GM12873 (cell line): ENCODE data around the gene PSMC1.

Experiments used
- TF ChIP-seq, protein P1 (sequence below): IDR thresholded peaks from 2 replicates; pipeline ENCODE4 v1.5.1; 2012; ENCODE audit warnings: low read depth, mild to moderate bottlenecking, moderate library complexity, low read length, control low read depth; ENCODE audit not compliant: insufficient read depth; ENCODE audit errors: missing control alignments

PSMC1 gene

DNA sequence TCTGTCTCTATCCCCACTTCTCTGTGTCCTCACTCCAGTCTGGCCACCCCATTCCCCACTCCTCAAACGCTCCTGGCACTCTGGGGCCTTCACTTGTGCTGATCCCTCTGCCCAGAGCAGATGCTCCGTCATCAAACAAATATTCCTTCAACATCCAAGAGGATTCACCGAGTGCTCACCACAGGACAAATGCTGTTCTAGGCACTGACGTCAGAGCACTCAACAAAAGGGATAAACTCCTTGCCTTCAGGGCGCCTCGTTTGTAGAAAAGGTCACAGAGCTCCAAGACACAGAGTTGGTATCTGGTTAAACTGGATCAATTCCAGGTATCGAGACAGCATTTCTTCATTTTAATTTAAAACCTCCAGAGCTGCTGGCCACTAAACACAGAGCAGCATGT, 35.3 kb downstream of the PSMC1 start:
- TF ChIP-seq, protein P1, sequence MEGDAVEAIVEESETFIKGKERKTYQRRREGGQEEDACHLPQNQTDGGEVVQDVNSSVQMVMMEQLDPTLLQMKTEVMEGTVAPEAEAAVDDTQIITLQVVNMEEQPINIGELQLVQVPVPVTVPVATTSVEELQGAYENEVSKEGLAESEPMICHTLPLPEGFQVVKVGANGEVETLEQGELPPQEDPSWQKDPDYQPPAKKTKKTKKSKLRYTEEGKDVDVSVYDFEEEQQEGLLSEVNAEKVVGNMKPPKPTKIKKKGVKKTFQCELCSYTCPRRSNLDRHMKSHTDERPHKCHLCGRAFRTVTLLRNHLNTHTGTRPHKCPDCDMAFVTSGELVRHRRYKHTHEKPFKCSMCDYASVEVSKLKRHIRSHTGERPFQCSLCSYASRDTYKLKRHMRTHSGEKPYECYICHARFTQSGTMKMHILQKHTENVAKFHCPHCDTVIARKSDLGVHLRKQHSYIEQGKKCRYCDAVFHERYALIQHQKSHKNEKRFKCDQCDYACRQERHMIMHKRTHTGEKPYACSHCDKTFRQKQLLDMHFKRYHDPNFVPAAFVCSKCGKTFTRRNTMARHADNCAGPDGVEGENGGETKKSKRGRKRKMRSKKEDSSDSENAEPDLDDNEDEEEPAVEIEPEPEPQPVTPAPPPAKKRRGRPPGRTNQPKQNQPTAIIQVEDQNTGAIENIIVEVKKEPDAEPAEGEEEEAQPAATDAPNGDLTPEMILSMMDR = no peak

DNA sequence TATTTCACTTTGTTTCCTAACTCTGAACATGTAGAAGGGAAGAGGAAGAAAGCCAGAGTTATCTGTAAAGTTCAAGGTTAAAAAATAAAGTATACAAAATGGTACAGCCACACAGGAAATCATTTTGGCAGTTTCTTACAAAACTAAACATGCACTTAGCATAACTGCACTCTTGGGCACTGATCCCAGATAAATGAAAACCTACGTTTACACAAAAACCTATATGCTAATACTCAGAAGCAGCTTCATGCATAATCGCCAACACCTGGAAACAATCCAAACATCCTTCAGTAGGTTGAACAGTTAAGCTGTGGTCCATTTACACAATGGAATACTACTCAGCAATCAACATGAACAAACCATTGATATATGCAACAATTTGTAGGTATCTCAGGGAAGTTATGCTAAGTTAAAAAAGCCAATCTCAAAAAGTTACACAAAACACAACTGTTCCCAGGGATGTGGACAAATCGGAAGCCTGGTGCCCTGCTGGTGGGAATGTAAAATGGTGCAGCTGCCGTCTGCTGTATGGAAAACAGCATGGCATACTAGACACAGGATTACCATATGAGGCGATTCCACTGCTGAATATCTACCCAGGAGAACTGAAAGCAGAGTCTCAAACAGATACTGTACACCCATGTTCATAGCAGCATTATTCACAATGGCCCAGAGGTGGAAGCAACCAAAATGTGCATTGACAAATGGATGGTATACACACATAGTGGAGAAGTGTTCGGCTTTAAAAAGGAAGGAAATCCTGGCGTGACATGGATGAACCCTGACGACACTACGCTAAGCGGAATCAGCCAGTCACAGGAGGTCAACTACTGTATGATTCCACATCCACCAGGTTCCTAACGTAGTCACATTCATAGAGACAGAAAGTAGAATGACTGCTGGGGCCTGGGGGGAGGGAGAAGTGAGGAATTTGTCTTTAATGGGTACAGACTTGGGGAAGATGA, 37.7 kb downstream of the PSMC1 start:
- TF ChIP-seq, protein P1 = no peak

DNA sequence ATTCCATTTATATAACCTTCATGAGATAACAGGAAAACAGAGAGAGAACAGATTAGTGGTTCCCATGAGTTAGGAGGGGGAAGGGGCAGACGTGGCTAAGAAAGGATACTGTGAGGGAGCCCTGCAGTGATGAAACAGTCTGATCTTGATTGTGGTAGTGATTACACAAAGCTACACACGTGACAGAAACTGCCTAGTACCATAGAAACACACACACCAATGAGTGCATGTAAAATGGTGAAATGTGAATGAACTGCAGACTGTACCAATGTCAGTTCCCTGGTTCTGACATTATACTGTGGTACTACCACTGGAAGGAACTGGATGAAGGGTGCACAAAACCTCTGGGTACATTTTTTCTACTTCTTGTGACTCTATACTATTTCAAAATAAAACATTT, 38.5 kb downstream of the PSMC1 start:
- TF ChIP-seq, protein P1 = no peak

DNA sequence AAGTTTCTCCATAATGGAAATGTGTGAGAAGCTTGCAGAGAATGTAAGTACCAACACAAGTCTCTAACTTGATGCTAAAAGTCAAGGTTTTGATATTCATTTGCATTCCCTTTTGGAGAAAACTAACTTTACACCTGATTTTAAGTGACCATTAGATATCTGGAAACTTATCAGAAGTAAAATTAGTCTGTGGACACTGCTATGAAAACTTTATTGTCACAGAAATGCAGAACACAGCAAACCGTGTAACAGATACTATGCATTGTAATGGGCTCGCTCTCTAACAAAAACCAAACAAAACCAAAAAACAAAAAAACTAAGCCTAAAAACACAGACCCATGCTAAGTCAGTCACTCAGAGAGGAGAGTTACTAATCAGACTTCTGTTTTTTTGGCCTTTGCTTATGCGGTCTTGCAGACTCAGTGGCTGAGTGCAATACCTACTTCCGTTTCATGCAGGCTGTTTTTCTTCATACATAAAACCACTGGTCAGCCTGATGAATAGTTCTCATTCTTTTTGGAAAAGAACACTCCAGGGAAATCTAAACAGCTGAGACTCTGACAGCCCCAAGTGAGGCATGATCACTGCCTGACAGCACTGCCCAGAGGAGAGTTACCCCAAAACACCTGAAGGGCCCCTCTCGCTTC, 39.6 kb downstream of the PSMC1 start:
- TF ChIP-seq, protein P1 = no peak

DNA sequence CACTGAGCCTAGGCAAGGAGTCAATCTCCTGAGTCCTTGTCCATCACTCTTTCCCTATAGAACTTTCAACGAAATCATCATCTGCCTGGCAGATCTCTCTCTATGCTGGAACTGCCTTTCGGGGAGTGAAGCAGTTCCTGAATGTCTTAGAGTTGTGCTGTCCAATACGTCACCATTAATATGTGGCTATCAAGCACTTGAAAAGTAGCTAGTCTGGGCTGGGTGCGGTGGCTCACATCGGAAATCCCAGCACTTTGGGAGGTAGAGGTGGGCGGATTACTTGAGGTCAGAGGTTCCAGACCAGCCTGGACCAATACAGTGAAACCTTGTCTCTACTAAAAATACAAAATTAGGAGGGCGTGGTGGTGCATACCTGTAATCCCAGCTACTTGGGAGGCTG, 40.3 kb downstream of the PSMC1 start:
- TF ChIP-seq, protein P1 = no peak

DNA sequence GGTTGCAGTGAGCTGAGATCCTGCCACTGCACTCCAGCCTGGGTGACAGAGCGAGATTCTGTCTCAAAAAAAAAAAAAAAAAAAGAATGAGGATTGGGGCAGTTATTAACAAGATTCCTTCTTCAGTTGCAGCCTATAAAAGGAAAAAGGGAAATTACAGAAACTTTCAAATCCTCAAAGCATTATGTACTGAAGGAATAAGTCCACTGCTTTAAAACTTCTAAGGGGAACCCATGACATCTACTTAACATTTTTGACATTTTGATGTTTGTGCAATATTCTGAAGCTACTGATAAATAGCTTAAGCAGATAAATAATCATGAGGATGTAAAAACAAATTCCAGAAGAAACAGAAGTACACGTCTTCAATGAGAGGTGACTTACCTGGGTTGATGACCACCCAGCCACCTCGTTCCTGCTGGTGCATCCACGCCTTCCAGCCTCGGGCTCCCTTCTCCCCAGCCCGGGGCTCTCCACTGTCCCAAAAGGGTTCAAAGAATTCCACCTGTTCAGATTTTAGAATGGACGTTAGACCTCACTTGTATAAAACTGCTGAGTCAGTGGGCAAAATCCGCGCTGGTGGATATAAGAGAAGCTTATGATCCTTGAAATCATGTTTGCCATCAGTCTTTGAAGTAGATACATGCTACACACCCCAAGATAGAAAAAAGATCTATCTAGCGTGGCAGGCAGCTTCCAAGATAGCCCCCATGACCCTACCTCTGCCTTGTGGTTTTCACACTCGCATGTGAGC, 41.7 kb downstream of the PSMC1 start:
- TF ChIP-seq, protein P1 = no peak

DNA sequence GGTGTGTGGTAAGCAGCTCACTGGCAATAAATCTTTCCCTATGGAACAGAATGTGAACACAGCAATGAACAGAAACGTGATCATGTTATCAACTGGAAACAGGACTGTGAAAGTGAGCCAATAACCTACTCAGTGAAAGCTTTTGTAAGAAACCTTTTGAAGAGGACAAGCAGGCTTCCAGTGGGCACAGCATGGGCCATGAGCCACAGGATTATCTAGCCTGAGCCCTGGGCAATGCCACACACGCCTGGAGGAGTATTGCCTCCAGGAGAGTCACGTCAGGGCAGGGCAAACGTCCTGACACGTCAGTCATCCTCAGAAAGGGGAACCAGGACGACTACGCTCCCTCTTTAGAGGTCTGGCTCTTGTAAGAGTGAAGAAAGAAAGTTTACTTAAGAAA, 43.1 kb downstream of the PSMC1 start:
- TF ChIP-seq, protein P1 = no peak
